GM18517 (cell line): ENCODE results near the gene STARD13.

Experiments
- ATAC-seq: cut with Tn5 transposase; IDR thresholded peaks from one replicate; pipeline ENCODE4 v1.9.1; 2021; ENCODE audit warnings: mild to moderate bottlenecking, moderate library complexity; ENCODE audit not compliant: unreplicated experiment

Gene STARD13

GRCh38 chr13:33125821-33126570 is 159.6 kb downstream of the STARD13 start:
- no peak for ATAC-seq

DNA sequence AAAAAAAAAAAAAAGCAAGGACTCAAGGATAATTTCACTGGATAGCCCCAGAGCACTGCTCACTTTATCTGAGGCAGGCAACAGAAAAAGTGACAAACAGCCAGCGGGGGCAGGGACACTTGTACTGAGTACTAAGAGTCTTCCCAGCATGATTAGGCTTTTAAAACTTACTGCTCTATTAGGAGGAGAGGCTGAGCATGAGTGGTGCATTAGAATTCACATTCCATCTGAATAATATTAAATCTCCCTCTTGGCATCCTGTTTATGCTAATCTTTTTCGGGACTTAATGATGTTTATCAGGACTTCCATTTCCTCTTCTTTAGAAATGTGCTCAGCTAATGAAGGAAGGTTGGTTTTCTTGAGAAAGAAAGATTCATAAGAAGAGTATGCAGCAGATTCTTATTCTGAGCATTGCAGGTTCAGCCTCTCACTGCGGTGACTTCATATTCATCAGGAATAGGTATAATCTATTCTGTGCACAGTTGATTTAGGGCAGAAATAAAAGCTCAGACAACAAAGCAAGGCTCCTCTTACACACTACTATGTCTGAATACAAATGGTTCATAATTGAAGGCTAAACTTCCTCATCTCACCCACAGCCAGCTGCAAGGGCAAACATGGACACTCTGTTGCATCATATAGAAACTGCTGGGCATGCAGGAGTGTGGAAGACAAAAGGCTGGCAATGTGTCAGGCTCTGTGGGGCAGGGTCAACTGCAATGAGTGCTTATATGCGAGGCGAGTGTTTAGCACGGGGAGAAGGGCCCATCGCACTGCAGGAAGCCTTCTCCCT is 162.3 kb downstream of the STARD13 start:
- no peak for ATAC-seq

- ATAC-seq, result no peak
Observed at GRCh38 chr13:33119856-33120543, 165.6 kb downstream of the STARD13 start.

DNA sequence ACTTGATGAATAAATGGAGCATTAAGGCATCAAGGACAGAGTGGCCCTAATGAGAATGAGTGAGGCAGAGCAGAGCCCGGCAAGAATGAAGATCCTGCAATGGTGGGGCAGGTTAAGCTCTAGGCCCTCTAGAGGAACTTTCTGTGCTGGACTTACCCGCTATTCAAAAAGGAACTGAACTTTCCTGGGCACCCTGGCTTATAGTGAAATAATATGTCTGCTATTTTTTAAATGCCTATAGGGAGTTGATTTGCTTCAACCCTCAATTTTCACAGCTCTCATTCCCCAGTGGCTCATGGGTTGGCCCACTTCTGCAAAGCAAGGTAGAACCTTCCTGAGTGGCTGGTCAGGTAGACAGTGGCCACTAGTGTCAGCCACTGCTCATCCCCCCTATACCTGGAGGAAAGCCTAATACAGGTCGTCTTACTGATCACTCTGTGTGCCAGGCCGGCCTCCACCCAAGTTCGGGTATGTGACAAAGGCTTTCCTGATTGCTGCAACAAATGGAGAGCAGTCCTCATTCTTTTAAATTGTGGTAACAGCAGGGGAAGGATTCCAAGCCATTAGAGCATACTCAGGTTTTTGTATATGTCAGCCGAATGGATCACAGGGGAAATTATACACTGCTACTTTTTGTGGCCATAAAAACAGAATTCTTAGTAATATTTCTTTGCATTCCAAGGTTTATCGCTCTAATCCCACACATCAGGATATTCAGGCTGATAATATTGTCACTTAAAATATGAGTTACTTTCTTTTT is 166.4 kb downstream of the STARD13 start:
- ATAC-seq, result no peak

DNA sequence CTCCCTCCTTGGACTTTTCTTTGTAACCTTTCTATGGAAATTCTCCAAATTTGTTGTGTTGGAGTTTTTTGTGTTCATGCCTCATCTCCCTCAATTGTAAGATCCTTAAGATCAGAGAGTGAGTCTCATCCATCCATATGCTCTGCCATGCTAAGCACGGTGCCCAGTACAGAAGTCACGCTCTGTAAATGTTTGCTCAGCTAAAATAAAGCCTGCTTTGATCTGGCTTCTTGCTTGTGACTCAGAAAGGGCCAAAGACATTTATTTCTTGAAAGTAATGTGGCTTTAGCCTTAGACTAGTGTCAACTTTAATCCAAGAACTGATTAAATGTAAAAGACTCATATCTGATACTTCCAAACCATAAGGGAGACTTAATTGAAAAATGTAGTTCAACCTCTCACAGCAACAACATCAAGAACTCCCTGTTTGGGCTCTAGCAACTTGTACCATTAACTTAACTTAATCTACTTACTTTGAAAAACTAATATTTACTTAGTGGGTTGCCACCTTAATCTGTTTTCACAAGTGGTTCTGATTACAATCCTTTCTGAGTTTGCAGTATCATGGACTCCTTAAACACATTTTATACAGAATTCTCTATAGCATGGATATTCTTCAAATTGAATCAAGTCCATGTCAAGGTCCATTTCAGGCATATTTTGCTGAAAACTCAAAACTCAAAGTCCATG is 169.1 kb downstream of the STARD13 start:
- no peak for ATAC-seq

DNA sequence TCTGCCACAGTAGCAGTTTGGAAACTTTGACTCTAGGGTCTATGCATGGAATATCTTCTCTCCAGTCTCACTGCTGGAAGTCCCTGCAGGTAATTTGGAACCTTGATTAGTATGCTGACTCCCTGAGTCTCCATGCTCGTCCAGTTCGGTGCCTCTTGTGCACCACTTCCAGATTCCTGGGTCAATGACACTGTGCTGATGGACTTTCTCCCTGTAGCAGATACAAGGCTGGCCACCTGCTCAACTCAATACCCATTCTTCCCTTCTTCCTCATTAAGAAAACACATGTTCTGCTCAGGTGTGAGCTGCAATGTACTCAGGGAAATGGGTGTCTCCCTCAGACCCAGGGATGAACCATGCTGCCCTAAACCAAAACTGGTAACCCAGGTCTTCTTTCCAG is 170.3 kb downstream of the STARD13 start:
- no peak for ATAC-seq

DNA sequence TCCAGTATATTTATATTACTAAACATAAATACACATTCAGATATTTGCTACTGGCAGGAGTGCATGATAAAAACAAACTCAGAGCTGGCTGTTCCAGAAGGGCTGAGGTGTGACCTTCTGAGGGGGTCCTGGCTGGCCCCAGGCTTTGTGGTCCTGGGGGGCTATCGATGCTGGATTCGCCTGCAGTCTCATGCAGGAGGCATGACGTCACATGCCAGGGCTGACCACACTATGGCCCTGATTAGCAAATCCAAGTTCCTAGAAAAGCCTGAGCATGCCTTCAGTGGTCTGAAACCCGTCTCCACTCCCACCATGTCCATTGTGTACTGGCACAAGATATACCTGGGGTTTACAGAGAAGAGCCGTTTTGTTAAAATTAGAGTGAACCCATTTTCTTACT is 171.4 kb downstream of the STARD13 start:
- no peak for ATAC-seq

GRCh38 chr13:33112766-33113165 is 172.8 kb downstream of the STARD13 start:
- ATAC-seq, result no peak

- peak; percentile 9 for ATAC-seq
Observed at GRCh38 chr13:33111414-33112110, 174.0 kb downstream of the STARD13 start.

DNA sequence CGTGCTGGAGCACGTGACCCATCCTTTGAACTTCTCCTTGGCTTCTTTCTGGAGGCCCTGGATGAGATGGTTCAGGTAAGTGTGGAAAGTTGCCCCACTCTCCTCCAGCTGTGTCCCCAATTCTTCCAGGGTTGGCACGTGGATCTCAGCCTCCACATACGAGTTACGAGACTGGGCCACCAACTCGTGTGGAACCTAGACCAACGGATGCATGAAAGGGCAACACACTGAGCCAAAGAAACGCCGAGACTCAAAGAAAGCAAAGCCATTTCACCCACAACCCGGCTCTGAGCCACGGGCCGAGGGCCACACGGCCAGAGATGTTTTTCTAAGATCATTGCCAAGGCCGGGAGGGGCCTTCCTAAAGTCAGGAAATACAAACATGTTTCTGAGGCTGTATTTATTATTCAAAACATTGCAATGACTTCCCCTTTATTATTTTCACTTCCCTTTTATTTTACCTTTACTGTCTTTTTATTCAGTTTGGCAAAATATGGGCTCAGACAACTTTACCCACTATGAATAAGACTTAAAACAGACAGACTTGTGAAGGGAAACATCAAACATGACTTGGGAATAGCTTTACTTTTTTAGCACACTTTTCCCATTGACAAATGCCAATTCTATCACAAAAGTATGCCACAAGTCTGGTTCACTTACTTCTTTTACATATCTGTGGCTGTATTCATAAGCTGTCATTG is 174.7 kb downstream of the STARD13 start:
- ATAC-seq, result peak; percentile 50

DNA sequence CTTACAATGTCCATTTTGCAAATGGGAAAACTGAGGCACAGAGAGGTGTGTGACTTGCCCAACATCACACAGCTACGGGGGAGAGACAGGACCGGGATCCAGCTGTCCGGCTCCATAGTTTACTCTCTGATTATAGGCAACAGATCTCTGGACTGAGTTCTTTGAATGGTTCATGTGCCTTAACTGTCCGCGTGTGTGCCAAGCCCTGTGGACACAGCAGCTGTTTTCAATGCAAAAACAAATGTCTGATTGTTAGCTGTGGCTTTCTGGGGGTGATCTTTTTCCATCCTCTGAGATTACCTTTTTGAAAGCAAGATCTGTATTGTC is 175.2 kb downstream of the STARD13 start:
- ATAC-seq, result no peak

DNA sequence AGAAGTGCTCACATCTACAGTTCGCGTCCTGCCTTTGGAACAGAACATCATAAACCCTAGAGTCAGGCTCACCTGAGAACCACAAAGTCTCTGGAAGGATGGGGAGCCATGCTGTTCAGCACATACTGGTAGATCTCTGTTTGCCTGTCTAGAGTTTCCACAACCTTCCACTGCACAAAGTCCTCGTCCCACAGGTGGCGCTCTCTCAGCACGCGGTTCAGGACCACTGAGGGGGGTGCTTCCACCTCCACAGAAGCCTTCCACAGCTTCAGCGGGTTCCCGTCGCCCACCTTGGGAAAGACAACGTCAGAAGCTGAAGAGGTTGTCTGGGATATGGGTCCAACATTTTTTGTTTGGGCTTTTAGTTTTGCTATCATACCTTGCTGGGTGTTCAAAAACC is 175.8 kb downstream of the STARD13 start:
- ATAC-seq, result no peak

- ATAC-seq, result no peak
Observed at GRCh38 chr13:33109271-33109697, 176.3 kb downstream of the STARD13 start.

GRCh38 chr13:33108620-33109019 is 176.9 kb downstream of the STARD13 start:
- no peak for ATAC-seq

DNA sequence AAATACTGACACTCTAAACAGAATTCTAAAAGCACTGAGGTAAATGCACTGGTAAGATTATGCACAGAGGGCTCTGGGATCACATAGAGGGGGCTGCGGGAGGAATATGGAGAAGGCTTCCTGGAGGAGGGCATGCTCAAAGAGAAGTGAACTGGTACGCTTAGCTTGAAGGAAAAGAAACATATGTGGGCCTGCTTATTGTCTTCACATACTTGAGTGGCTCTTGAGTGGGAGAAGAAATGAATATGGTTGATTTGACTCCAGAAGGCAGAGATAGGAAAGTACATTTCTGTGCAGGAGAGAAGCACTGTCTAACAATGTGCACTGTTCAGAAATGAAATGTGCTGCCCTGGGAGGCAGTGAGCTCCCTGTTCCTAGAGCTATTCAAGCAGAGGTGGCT is 178.2 kb downstream of the STARD13 start:
- peak; percentile 10 for ATAC-seq

DNA sequence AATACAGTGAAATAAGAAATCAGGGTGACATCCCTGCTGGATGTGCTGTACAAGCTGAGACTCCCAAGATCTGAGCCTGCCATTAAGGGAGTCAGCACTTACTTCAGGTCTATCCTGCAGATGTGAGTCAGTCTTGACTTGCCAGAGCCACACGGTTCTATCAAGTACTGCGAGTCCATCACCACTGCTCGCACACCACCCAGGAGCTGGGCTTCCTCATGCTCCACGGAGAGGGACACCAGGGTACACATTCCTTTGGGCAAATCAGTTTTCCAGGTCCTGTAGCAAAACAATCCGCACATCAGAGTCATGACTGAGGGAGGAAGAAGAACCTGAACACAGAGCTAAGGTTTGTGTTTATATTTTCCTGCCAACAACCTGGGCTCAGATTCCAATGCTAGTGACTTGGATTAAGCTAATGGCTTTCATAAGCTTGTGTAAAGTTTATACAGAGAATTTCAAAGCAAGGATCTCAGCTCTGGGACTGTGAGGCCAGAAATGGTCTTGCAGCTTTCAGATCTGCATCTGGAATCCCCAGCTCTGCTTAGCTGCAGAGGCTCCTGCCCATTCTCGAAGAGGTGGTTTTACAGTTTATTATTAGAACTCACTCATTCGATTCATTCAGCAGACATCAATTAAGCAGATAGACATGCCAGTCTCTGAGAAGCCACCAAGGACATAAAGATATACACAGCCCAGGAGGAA is 178.7 kb downstream of the STARD13 start:
- peak; percentile 34 for ATAC-seq

GRCh38 chr13:33105387-33106005 is 180.1 kb downstream of the STARD13 start:
- ATAC-seq, result no peak

- no peak for ATAC-seq
Observed at GRCh38 chr13:33103457-33103856, 182.1 kb downstream of the STARD13 start.
